GM12873 (cell line): Measurements from ENCODE around the gene NKD1.

ENCODE experiments used
- CTCF ChIP-seq: IDR thresholded peaks from 2 replicates; pipeline ENCODE4 v1.5.1; 2012; ENCODE audit warnings: low read depth, mild to moderate bottlenecking, moderate library complexity, low read length, control low read depth; ENCODE audit not compliant: insufficient read depth; ENCODE audit errors: missing control alignments

The NKD1 gene

DNA sequence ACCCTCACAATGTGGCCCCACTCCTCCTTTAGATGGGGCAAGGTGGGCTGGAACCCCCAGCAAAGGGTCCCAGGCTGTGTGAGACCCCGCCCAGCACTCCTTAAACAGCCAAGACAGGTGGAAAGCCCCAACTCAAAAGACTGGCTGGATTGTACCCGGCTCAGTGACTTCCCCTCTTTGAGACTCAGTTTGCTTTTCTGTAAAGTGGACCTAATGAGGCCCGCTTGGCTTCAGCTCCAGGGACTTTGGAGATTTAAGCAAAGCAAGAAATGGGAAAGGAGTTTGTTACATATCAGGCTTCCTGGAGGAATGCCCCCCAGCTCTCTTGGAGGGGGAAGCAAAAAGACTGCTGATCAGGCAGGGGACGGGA is 93.6 kb downstream of the NKD1 start:
- no peak for TF ChIP-seq CTCF

DNA sequence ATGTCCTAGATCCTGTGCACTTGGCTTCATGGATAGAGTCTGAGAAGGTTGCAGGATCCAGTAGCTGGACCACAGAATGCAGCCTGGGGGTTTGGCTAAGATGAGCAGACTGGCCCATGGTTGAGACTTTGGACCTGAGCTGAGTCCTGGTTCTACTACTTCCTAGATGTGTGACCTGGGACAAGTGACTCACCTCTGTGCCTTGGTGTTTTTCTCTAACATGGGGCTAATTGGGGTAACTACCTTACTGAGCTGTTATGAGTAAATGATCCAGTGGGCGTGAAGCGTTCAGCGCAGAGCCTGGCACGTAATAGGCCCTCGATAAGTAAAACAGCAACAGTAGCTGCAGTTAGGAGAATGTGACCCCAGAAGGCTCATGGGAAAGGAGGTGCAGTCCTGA is 94.2 kb downstream of the NKD1 start:
- no peak for TF ChIP-seq CTCF

DNA sequence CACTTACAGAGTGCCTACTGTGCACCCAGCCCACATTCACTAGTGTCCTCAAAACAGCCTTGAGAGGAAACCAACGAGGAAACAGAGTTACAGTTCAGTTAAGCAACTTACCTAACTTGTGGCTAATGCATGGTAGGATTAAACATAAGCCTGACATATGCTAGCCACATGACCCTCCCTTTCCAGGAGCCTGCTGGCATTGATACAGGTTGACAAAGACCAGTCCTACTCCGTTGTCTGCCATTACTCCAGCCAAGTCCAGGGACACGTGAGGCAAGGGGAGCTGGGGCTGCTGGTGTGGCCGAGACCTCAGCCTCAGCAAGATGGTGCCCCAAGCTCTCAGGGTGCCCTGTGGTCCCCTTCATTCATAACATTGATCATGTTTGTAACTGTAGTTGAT is 95.0 kb downstream of the NKD1 start:
- no peak for TF ChIP-seq CTCF

DNA sequence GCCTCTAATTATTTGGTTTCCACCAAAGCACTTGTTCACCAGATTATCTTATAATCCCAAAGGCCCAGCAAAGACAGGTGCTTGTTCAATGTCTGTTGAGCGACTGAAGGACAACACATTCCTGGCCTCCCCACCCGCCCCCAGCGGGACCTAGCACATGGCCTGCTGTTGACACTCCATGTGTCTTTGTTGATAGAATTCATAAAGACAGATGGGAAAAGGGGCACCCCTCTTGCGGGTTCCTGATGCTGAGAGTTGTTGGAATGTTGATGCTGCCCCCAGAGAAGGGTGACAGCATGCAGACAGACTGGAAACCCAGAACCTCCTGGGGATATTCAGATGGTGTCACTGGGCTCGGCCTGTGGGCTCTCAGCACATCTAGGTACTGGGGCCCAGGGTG is 96.0 kb downstream of the NKD1 start:
- no peak for TF ChIP-seq CTCF

DNA sequence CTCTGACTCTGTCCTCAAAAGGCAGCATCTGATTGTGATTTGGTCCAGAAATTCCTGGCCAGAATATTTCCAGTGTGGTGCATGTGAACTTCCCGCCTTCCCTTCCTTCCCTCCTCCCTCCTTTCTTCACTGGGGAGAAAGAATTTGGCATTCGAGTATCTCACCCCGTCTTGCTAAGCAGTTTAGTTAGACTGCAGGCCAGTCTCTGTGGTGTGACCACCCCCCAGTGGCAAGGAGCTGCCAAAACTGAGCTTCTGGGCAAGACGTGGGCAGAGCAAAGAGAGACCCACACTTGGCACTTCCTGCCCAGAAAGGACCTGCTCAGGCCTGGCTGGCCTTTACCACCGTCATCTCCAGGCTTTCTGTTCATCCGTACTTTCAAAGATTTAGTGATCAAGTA is 96.5 kb downstream of the NKD1 start:
- peak; percentile 63 for TF ChIP-seq CTCF

GRCh38 chr16:50645563-50646220 is 97.5 kb downstream of the NKD1 start:
- no peak for TF ChIP-seq CTCF

DNA sequence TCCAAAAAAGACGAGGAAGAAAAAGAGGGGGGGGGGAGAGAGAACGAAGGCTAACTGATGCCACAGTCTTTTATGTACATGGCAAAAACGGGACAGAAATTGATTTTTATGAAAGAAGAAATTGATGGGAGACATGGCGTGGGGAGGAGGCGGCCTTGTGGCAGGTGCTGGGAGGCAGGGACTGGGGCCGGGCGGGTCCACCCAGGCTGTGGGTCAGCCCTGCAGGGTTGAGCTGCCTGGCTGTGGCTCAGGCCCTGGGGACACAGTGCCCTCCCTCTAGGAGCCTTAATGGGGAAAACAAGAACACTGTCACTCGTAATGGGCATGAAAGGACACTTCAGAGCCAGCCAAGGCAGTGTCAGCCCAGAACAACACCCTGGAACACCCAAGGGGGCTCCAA is 98.1 kb downstream of the NKD1 start:
- TF ChIP-seq CTCF: no peak
